Muscle layer of duodenum (tissue), 2 donors: ENCODE results near the gene HIGD2A.
A peak's percentile ranks its signal among the peaks of the same experiment; 100 is the strongest.

Experiments used
- H3K27ac ChIP-seq: one replicate; pipeline ENCODE4 v1.7.0; 2013; ENCODE audit warnings: mild to moderate bottlenecking, low read length
- H3K27me3 ChIP-seq: one replicate; pipeline ENCODE4 v1.7.0; 2013; ENCODE audit warnings: low read depth, mild to moderate bottlenecking, control low read depth, low read length
- H3K36me3 ChIP-seq, 2 donors: one replicate each; pipeline ENCODE4 v1.7.0; 2013; ENCODE audit warnings: low read length in 2 of 2, control low read depth in 1 of 2, mild to moderate bottlenecking in 1 of 2; ENCODE audit not compliant: insufficient read depth in 2 of 2, control insufficient read depth in 1 of 2
- H3K4me1 ChIP-seq, 2 donors: one replicate each; pipeline ENCODE4 v1.7.0; 2013; ENCODE audit warnings: low read length in 2 of 2, mild to moderate bottlenecking in 2 of 2, control low read depth in 1 of 2, moderate library complexity in 1 of 2; ENCODE audit not compliant: insufficient read depth in 2 of 2, control insufficient read depth in 1 of 2
- H3K4me3 ChIP-seq, 2 donors: one replicate each; pipeline ENCODE4 v1.7.0; 2013; ENCODE audit warnings: low read length in 2 of 2, low read depth in 1 of 2, mild to moderate bottlenecking in 1 of 2
- H3K9me3 ChIP-seq, 2 donors: one replicate each; pipeline ENCODE4 v1.7.0; 2013; ENCODE audit warnings: low read length in 2 of 2, control low read depth in 1 of 2, mild to moderate bottlenecking in 1 of 2; ENCODE audit not compliant: control insufficient read depth in 1 of 2
- donor health status: healthy.

The HIGD2A gene, protein sequence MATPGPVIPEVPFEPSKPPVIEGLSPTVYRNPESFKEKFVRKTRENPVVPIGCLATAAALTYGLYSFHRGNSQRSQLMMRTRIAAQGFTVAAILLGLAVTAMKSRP

DNA sequence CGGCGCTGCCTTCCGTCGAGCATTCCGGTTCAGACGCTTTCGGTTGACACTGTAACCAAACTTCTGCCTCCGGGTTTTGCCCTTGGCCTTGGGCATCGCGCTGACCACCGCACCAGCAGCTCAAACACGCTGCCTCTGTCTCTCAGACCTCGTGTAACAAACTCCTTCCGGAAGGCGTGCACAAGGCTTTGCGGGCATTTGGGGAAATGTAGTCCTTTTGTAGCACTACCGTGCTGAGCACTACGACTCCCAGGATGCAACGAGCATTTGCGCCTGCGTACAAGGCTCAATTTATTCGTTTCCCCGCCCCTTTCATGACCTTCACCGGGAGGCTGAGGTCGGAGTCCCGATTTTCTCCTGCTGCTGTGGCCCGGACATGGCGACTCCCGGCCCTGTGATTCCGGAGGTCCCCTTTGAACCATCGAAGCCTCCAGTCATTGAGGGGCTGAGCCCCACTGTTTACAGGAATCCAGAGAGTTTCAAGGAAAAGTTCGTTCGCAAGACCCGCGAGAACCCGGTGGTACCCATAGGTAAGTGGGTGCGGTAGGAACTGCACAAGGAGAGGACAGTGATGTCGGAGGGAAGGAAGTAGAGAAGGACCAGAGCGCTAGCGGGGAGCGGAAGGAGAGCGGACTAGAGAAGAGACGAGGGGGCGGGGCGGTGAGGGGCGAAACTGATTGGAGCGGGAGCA, at the start of gene HIGD2A, which contains the start of gene NOP16:
Gene HIGD2A (plus strand): TSS at position 308 of the 691 bp plus-strand sequence. CDS start 69 bp downstream, at position 377.
Gene NOP16 (minus strand): TSS at position 155 of the 691 bp plus-strand sequence. CDS start 59 bp downstream, at position 96.
- Histone ChIP-seq H3K4me1 (peaks cover 0 to 21% of the 10 kb centered on the region in 2 donors), H3K4me3 (peak within 1 kb of the TSS; percentile 91 to 97), H3K9me3 (no peaks in the 10 kb centered on the region), H3K27me3 (no peaks in the 10 kb centered on the region), H3K36me3 (peaks cover 34 to 50% of the 10 kb centered on the region in 2 donors), H3K27ac (peak within 1 kb of the TSS; percentile 98)

DNA sequence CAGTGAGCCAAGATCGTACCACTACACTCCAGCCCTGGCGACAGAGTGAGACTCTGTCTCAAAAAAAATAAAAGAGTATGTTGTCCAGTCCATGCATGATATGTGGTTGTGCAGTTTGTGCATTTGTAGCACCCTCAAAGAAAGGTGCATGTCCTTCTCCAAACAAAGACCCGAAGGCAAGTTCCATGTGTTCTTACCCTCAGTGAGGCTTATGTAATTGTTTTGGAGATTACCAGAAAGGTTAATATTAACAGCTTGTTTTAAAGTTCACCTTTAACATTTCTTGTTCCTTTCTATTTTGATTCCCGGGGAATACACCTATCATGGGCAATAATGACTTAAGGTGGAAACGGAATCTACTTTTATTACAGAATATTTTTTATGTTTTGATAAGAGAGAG, 49.2 kb upstream of the HIGD2A start:
- Histone ChIP-seq H3K27ac (no peak overlapping the region), H3K9me3 (peaks cover 0 to 1% of the 10 kb centered on the region in 2 donors), H3K27me3 (no peaks in the 10 kb centered on the region), H3K36me3 (peaks cover 17 to 35% of the 10 kb centered on the region in 2 donors), H3K4me3 (no peak overlapping the region), H3K4me1 (no peaks in the 10 kb centered on the region)

DNA sequence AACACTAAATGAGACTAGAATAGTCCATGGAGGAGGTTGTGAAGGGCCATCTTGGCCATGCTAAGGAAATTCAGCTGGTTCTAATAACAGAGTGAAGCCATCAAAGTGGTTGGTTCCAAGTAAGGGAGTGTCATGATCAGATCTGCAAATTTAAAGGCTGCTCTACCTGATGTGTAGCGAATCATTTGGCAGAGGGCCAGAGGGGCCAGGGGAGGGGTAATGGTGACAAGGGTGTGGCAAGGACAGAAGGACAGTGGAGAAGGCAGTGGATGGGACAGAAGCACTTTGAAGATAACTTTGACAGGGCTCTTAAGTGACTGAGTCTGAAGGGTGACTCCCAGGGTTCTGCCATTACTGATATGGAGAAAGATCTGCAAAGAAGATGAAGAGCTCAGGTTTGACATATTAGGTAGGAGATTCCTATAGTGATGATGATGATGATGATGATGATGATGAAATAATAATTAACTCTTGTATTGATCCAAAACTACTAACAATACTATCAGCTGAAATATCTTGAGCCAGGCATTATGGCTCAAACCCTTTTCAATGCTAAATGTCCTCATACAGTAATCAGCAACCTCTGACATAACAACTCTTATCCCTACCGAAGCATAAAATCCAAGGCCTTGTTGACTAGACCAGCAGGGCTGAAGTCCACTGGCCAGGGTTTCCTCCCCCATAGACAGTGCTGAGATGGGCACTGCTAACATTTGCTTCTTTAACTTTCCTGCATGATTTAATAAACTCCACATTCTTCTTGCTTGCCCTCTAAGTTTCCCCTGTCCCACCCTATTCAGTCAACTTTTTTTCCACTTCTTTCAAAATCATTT, 47.0 kb upstream of the HIGD2A start:
- Histone ChIP-seq H3K4me1 (no peaks in the 10 kb centered on the region), H3K36me3 (peaks cover 30 to 54% of the 10 kb centered on the region in 2 donors), H3K27ac (no peak overlapping the region)

DNA sequence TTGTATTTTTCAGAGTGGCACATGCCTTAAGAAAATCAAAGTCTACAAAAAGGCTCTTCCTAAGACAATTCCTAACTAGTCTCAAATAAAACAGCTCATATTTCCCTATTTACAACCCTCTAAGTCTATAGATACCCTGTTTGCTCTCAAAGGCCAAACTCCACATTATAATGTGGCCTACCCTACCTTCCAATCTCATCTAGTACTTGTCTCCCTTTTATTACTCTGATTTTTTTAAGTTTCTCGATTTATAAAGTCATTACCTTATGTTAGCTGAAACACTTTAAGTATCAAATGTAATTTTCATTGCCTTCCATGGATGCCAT, 46.4 kb upstream of the HIGD2A start:
- Histone ChIP-seq H3K4me1 (no peaks in the 10 kb centered on the region), H3K4me3 (no peak overlapping the region), H3K36me3 (peaks cover 29 to 54% of the 10 kb centered on the region in 2 donors)

More for the DNA sequence above, 47.0 kb upstream of the HIGD2A start:
- H3K27me3 ChIP-seq, result no peaks in the 10 kb centered on the region
- no peak overlapping the region for H3K4me3 ChIP-seq
- no peaks in the 10 kb centered on the region for H3K9me3 ChIP-seq

DNA sequence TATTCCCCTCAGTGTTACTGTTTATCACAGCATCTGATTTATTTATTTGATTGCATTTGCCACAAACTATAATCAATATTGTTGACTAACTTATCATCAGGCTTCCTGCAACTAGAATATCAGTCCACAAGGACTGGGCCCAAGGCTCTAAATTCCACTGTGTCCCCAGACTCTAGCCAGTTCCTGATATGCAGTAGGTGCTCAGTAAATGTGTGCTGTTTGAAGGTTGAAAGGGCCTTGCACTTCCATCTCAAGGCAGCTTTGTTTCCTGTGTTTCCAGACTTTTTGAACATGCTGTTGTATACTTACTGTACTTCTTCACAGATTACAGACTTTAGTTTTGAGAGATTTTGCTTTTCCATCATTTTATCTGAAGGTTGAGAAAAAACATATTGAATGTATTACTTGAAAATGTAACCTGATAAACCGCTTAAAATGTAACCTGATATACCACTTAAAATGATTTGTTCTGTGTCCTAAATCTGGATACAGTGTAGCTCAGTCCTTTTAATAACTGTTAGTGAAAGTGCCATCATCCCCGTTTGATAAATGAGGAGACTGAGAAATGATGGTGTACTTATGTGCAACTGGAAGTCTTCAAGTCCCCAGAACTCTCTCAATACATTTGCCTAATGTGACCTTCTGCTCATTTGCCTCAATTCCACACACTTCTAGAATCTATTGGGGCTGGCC, 45.6 kb upstream of the HIGD2A start:
- H3K4me1 ChIP-seq, result no peaks in the 10 kb centered on the region
- H3K36me3 ChIP-seq, result peaks cover 30 to 56% of the 10 kb centered on the region in 2 donors

More for the DNA sequence above, 46.4 kb upstream of the HIGD2A start:
- Histone ChIP-seq H3K27ac (no peak overlapping the region), H3K9me3 (no peaks in the 10 kb centered on the region), H3K27me3 (no peaks in the 10 kb centered on the region)

DNA sequence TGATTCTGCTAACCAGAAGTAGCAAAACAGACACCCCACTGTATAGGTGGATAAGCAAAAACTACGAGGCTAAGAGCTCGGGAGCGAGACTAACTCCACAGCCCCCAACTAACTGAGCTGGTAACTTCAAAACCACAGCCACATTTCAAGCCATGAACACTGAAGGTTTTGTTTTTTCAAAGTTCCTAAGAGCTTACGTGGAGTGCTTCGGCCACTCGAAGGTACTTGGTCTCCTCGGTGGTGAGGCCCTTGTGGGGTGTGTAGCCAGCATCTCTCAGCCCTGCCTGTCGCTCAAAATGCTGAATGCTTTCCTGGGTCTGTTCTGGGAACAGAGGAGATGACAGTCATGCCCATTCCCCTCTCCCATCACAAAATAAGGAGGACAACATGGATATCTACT, 38.1 kb upstream of the HIGD2A start:
- Histone ChIP-seq H3K36me3 (peaks cover 70 to 92% of the 10 kb centered on the region in 2 donors), H3K27ac (no peak overlapping the region)

More for the DNA sequence above, 45.6 kb upstream of the HIGD2A start:
- Histone ChIP-seq H3K27me3 (no peaks in the 10 kb centered on the region), H3K4me3 (no peak overlapping the region), H3K27ac (no peak overlapping the region), H3K9me3 (no peaks in the 10 kb centered on the region)

DNA sequence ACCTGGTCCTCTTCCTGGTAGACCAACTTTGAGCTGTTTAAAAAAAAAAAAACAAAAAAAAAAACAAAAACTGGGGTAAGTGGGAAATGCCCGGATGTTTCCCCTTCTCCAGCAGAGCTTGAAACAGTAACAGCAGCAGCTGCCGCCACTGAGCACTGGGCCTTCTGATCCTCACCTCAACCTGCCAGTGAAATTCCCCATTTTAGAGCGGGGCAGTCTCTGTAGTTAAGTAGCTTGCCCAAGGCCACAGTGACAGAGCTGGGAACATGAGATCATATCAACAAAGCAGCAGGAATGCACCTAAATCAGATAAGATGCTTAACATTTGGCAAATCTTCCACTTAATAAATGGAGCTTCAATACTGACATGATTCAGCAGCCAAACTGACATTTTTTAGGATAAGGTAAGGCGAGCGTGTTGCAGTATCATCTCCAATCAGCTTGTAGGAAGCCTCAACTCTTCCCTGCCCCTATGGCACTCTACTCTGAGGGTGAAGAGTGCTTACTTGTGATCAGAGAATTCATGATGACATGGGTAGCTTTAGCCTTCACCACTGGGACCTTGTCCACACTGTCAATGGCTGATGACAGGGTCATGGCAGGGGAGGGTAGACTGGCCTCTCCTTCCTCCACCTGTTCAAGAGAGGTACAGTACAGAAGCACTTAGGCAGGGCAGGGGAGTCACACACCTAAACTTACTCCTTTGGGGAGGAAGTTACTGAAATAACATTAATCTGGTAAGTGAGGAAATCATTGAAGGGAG, 36.3 kb upstream of the HIGD2A start:
- no peak overlapping the region for H3K27ac ChIP-seq
- peaks cover 64 to 80% of the 10 kb centered on the region in 2 donors for H3K36me3 ChIP-seq
- no peaks in the 10 kb centered on the region for H3K27me3 ChIP-seq
- H3K4me1 ChIP-seq, result no peaks in the 10 kb centered on the region
- H3K4me3 ChIP-seq, result no peak overlapping the region
- no peaks in the 10 kb centered on the region for H3K9me3 ChIP-seq

More for the DNA sequence above, 38.1 kb upstream of the HIGD2A start:
- no peaks in the 10 kb centered on the region for H3K9me3 ChIP-seq
- no peaks in the 10 kb centered on the region for H3K27me3 ChIP-seq
- no peaks in the 10 kb centered on the region for H3K4me1 ChIP-seq
- no peak overlapping the region for H3K4me3 ChIP-seq

DNA sequence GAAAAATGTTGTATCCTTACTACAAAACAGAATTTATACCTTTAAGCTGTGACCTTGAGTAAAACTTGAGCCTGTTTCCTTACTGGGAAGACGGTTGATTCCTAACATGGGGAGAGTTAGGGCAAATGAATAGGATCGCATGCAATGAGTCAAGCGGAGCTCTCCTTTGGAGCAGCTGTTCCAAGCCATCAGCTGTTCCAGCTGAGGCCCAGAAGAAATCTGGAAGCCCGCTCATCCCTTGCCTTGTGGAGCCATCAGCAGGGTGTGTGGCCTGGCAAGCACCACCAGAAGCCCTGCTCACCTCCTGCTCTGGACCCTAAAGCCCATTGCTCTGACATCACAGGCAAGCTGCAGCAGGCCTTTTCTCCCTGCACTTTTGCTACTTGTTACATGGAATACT, 35.0 kb upstream of the HIGD2A start:
- Histone ChIP-seq H3K27ac (no peak overlapping the region), H3K4me1 (no peaks in the 10 kb centered on the region), H3K9me3 (no peaks in the 10 kb centered on the region), H3K36me3 (peaks cover 56 to 68% of the 10 kb centered on the region in 2 donors), H3K27me3 (no peaks in the 10 kb centered on the region), H3K4me3 (no peak overlapping the region)

DNA sequence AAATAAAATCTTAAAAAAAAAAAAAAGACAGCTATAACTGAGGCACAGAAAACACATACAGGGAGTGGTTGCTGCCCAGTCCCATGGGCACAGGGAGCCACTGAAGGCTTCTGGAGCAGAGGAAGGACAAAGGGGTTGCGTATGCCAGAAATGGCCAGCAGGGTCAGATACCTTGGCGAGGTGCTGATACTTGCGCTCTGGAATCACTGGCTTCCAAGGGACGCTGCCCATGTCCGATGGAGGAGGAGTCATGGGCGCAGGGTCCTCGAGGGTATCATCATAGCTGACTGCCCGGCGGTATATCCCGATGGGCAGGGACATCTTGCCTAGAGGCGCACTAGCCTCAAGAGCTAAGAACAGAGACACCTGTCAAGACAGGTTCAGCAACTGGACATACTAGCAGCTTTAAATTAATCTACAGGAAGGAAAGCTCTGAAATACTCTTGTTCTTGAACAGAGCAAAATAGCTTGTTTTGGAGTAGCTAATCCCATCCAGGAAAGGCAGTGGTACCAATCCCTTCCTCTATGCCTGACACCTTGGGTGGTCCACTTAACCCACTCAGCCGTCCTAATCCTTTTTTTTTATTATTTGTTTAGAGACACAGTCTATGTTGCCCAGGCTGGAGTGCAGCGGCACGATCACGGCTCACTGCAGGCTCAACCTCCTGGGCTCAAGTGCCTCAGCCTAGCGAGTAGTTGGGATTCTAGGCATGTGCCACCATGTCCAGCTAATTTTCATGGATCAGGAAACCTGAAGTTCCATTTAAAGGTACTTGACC, 33.0 kb upstream of the HIGD2A start:
- H3K27ac ChIP-seq, result no peak overlapping the region
- no peaks in the 10 kb centered on the region for H3K27me3 ChIP-seq
- H3K4me1 ChIP-seq, result peaks cover 0 to 9% of the 10 kb centered on the region in 2 donors
- H3K4me3 ChIP-seq, result no peak overlapping the region
- no peaks in the 10 kb centered on the region for H3K9me3 ChIP-seq
- H3K36me3 ChIP-seq, result peaks cover 41 to 47% of the 10 kb centered on the region in 2 donors

DNA sequence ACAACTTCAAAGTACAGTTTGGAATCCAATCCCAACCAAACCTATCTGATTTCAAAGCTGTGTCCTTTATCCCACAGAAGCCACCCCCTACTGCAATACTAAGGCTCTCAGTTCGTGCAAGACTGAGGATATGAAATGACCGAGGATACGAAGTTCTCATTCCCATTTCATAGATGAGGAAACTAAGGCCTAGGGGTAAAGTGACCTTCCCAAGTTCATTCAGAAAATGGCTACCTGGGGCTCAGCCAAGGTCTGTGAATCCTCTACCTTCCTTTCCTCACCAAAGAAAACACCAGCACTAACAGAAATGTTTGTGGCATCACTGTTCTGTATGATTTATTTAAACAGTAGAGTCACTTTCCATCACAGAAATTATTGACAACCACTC, 32.4 kb upstream of the HIGD2A start:
- H3K4me1 ChIP-seq, result peaks cover 0 to 9% of the 10 kb centered on the region in 2 donors
- no peak overlapping the region for H3K4me3 ChIP-seq
- no peaks in the 10 kb centered on the region for H3K27me3 ChIP-seq
- no peak overlapping the region for H3K27ac ChIP-seq
- no peaks in the 10 kb centered on the region for H3K9me3 ChIP-seq
- H3K36me3 ChIP-seq, result peaks cover 38 to 42% of the 10 kb centered on the region in 2 donors
